ENCODE measurements around the gene ENDOU. TPM values are rescaled to one million over a fixed set of nuclear protein-coding genes. Genes with fewer than 3 reads are reported as not detected.

The ENDOU gene
- total RNA-seq, 1 donor from 2014 or later = not detected

GRCh38 chr12:47725893-47726292 is 603 bp upstream of the ENDOU start:
- no peaks in the 10 kb centered on the region for H3K79me2 ChIP-seq (ENCODE audit: insufficient read depth, low read length)
- no peaks in the 10 kb centered on the region for H3K9me3 ChIP-seq (ENCODE audit: insufficient read depth, low read depth, low read length)
- no peaks in the 10 kb centered on the region for H3K36me3 ChIP-seq (ENCODE audit: insufficient read depth, low read length)
- H3K27ac ChIP-seq (ENCODE audit: low read depth, low read length) = no peak overlapping the region
- H4K20me1 ChIP-seq (ENCODE audit: insufficient read depth, low read length) = no peaks in the 10 kb centered on the region
- H3K4me3 Mint-ChIP-seq (ENCODE audit: unreplicated experiment) = no peak overlapping the region
- no peak overlapping the region for H3K27ac Mint-ChIP-seq (ENCODE audit: unreplicated experiment)
- H3K27me3 ChIP-seq (ENCODE audit: insufficient read depth, low read length) = no peaks in the 10 kb centered on the region
- FAIRE-seq = no peak
- H3K9ac ChIP-seq (ENCODE audit: low read length) = no peak overlapping the region
- H3K4me1 ChIP-seq (ENCODE audit: insufficient read depth, low read length) = peaks cover 8% of the 10 kb centered on the region
- peak; percentile 78 for DNase-seq (ENCODE audit: low read depth)
- H3K4me1 Mint-ChIP-seq (ENCODE audit: low read depth, unreplicated experiment) = peaks cover 24% of the 10 kb centered on the region
- H2AFZ ChIP-seq (ENCODE audit: low read depth, low read length) = peak overlapping the region; percentile 28
- no peak for TF ChIP-seq EZH2 (IDR thresholded peaks at IDR 0.05; ENCODE audit: insufficient read depth, low read length)
- no peak for TF ChIP-seq CTCF (IDR thresholded peaks at IDR 0.05; ENCODE audit: insufficient read depth, low read depth, low read length)
- no peak overlapping the region for H3K4me3 ChIP-seq (ENCODE audit: insufficient read depth, low read depth, low read length)
- H3K4me2 ChIP-seq (ENCODE audit: low read length) = peak overlapping the region; percentile 40
- peaks cover 41% of the 10 kb centered on the region for H3K27me3 Mint-ChIP-seq (ENCODE audit: low read depth, unreplicated experiment)
- peaks cover 5% of the 10 kb centered on the region for H3K36me3 Mint-ChIP-seq (ENCODE audit: low read depth, unreplicated experiment)
- H3K9me3 Mint-ChIP-seq (ENCODE audit: unreplicated experiment) = peaks cover 5% of the 10 kb centered on the region

GRCh38 chr12:47722941-47723631 is 2.2 kb downstream of the ENDOU start:
- DNase-seq (ENCODE audit: low read depth) (no peak), FAIRE-seq (no peak)
- H3K4me2 ChIP-seq (ENCODE audit: low read length) = no peak overlapping the region
- Mint-ChIP-seq H3K36me3 (ENCODE audit: low read depth, unreplicated experiment) (peaks cover 5% of the 10 kb centered on the region), H3K4me3 (ENCODE audit: unreplicated experiment) (no peak overlapping the region), H3K4me1 (ENCODE audit: low read depth, unreplicated experiment) (peaks cover 19% of the 10 kb centered on the region), H3K9me3 (ENCODE audit: unreplicated experiment) (peaks cover 3% of the 10 kb centered on the region), H3K27ac (ENCODE audit: unreplicated experiment) (no peak overlapping the region), H3K27me3 (ENCODE audit: low read depth, unreplicated experiment) (peaks cover 37% of the 10 kb centered on the region)
- H3K79me2 ChIP-seq (ENCODE audit: insufficient read depth, low read length) = no peaks in the 10 kb centered on the region
- H4K20me1 ChIP-seq (ENCODE audit: insufficient read depth, low read length) = no peaks in the 10 kb centered on the region
- H3K36me3 ChIP-seq (ENCODE audit: insufficient read depth, low read length) = no peaks in the 10 kb centered on the region
- H3K9ac ChIP-seq (ENCODE audit: low read length) = no peak overlapping the region
- H3K4me1 ChIP-seq (ENCODE audit: insufficient read depth, low read length) = peaks cover 8% of the 10 kb centered on the region
- H2AFZ ChIP-seq (ENCODE audit: low read depth, low read length) = no peak overlapping the region
- H3K4me3 ChIP-seq (ENCODE audit: insufficient read depth, low read depth, low read length) = no peak overlapping the region
- H3K27ac ChIP-seq (ENCODE audit: low read depth, low read length) = no peak overlapping the region
- TF ChIP-seq EZH2 (IDR thresholded peaks at IDR 0.05; ENCODE audit: insufficient read depth, low read length) (no peak), CTCF (IDR thresholded peaks at IDR 0.05; ENCODE audit: insufficient read depth, low read depth, low read length) (no peak)
- H3K9me3 ChIP-seq (ENCODE audit: insufficient read depth, low read depth, low read length) = no peaks in the 10 kb centered on the region
- H3K27me3 ChIP-seq (ENCODE audit: insufficient read depth, low read length) = no peaks in the 10 kb centered on the region

GRCh38 chr12:47722136-47722834 is 3.0 kb downstream of the ENDOU start:
- no peak overlapping the region for H3K27ac ChIP-seq (ENCODE audit: low read depth, low read length)
- Mint-ChIP-seq H3K27ac (ENCODE audit: unreplicated experiment) (no peak overlapping the region), H3K9me3 (ENCODE audit: unreplicated experiment) (peaks cover 3% of the 10 kb centered on the region), H3K27me3 (ENCODE audit: low read depth, unreplicated experiment) (peaks cover 34% of the 10 kb centered on the region), H3K36me3 (ENCODE audit: low read depth, unreplicated experiment) (peaks cover 5% of the 10 kb centered on the region), H3K4me1 (ENCODE audit: low read depth, unreplicated experiment) (peaks cover 26% of the 10 kb centered on the region), H3K4me3 (ENCODE audit: unreplicated experiment) (no peak overlapping the region)
- DNase-seq (ENCODE audit: low read depth) (no peak), FAIRE-seq (no peak)
- no peak overlapping the region for H3K9ac ChIP-seq (ENCODE audit: low read length)
- no peaks in the 10 kb centered on the region for H3K36me3 ChIP-seq (ENCODE audit: insufficient read depth, low read length)
- no peaks in the 10 kb centered on the region for H3K79me2 ChIP-seq (ENCODE audit: insufficient read depth, low read length)
- peaks cover 15% of the 10 kb centered on the region for H3K4me1 ChIP-seq (ENCODE audit: insufficient read depth, low read length)
- H2AFZ ChIP-seq (ENCODE audit: low read depth, low read length) = no peak overlapping the region
- TF ChIP-seq EZH2 (IDR thresholded peaks at IDR 0.05; ENCODE audit: insufficient read depth, low read length) = no peak
- no peak for TF ChIP-seq CTCF (IDR thresholded peaks at IDR 0.05; ENCODE audit: insufficient read depth, low read depth, low read length)
- no peak overlapping the region for H3K4me2 ChIP-seq (ENCODE audit: low read length)
- no peaks in the 10 kb centered on the region for H4K20me1 ChIP-seq (ENCODE audit: insufficient read depth, low read length)
- no peak overlapping the region for H3K4me3 ChIP-seq (ENCODE audit: insufficient read depth, low read depth, low read length)
- no peaks in the 10 kb centered on the region for H3K9me3 ChIP-seq (ENCODE audit: insufficient read depth, low read depth, low read length)
- no peaks in the 10 kb centered on the region for H3K27me3 ChIP-seq (ENCODE audit: insufficient read depth, low read length)

All from astrocyte (in vitro differentiated cells and primary cell).